ENCODE data around the gene KIAA0753. TPM values are rescaled to one million over a fixed set of nuclear protein-coding genes. Genes with fewer than 3 reads are reported as not detected.
A peak's percentile ranks its signal among the peaks of the same experiment; 100 is the strongest.

Gene KIAA0753
- total and polyA plus RNA-seq, 2 donors from 2014 or later = 4.2 to 21.8 TPM

- Histone ChIP-seq H3K9ac (ENCODE audit: low read length in 3 of 3) (no peak overlapping the region), H3K27me3 (ENCODE audit: control insufficient read depth, insufficient read depth, low read length) (no peaks in the 10 kb centered on the region), H3K4me3 (ENCODE audit: low read length in 3 of 3) (no peak overlapping the region), H3K36me3 (ENCODE audit: control insufficient read depth in 2 of 3, insufficient read depth in 3 of 3, low read length in 3 of 3) (no peaks in the 10 kb centered on the region), H3K27ac (ENCODE audit: low read depth in 2 of 2, low read length in 2 of 2) (no peak overlapping the region), H3K9me3 (ENCODE audit: control insufficient read depth in 2 of 3, insufficient read depth in 1 of 3, low read length in 3 of 3) (no peaks in the 10 kb centered on the region), H3K4me1 (ENCODE audit: control insufficient read depth in 2 of 3, insufficient read depth in 2 of 3, low read depth in 1 of 3, low read length in 3 of 3) (peaks cover 0 to 16% (median 2%) of the 10 kb centered on the region in 3 donors)
- peak in 4 of 5 donors; percentile 48 to 86 (median 65) for DNase-seq
- intact Hi-C loops (cut with DNase I) = no loop called here
- FAIRE-seq = no peak
- TF ChIP-seq CTCF (IDR thresholded peaks at IDR 0.05; ENCODE audit: borderline replicate concordance, extremely low read depth, insufficient read depth) = no peak
Measured at GRCh38 chr17:6551869-6552531, 88.5 kb downstream of the KIAA0753 start.

- FAIRE-seq = no peak
- Histone ChIP-seq H3K36me3 (ENCODE audit: control insufficient read depth in 2 of 3, insufficient read depth in 3 of 3, low read length in 3 of 3) (no peaks in the 10 kb centered on the region), H3K27me3 (ENCODE audit: control insufficient read depth, insufficient read depth, low read length) (no peaks in the 10 kb centered on the region), H3K9ac (ENCODE audit: low read length in 3 of 3) (no peak overlapping the region), H3K4me3 (ENCODE audit: low read length in 3 of 3) (no peak overlapping the region), H3K27ac (ENCODE audit: low read depth in 2 of 2, low read length in 2 of 2) (no peak overlapping the region), H3K9me3 (ENCODE audit: control insufficient read depth in 2 of 3, insufficient read depth in 1 of 3, low read length in 3 of 3) (no peaks in the 10 kb centered on the region), H3K4me1 (ENCODE audit: control insufficient read depth in 2 of 3, insufficient read depth in 2 of 3, low read depth in 1 of 3, low read length in 3 of 3) (peaks cover 0 to 14% (median 2%) of the 10 kb centered on the region in 3 donors)
- intact Hi-C loops (cut with DNase I) = no loop called here
- TF ChIP-seq CTCF (IDR thresholded peaks at IDR 0.05; ENCODE audit: borderline replicate concordance, extremely low read depth, insufficient read depth) = no peak
- no peak for DNase-seq
Measured at GRCh38 chr17:6551356-6551755, 89.2 kb downstream of the KIAA0753 start.

GRCh38 chr17:6549384-6550036 lies 91.0 kb downstream of the KIAA0753 start:
- FAIRE-seq (no peak), DNase-seq (no peak)
- peaks cover 0 to 4% (median 2%) of the 10 kb centered on the region in 3 donors for H3K4me1 ChIP-seq (ENCODE audit: control insufficient read depth in 2 of 3, insufficient read depth in 2 of 3, low read depth in 1 of 3, low read length in 3 of 3)
- intact Hi-C loops (cut with DNase I) = no loop called here
- no peak overlapping the region for H3K27ac ChIP-seq (ENCODE audit: low read depth in 2 of 2, low read length in 2 of 2)
- H3K4me3 ChIP-seq (ENCODE audit: low read length in 3 of 3) = no peak overlapping the region
- no peak overlapping the region for H3K9ac ChIP-seq (ENCODE audit: low read length in 3 of 3)
- H3K36me3 ChIP-seq (ENCODE audit: control insufficient read depth in 2 of 3, insufficient read depth in 3 of 3, low read length in 3 of 3) = no peaks in the 10 kb centered on the region
- no peaks in the 10 kb centered on the region for H3K9me3 ChIP-seq (ENCODE audit: control insufficient read depth in 2 of 3, insufficient read depth in 1 of 3, low read length in 3 of 3)
- TF ChIP-seq CTCF (IDR thresholded peaks at IDR 0.05; ENCODE audit: borderline replicate concordance, extremely low read depth, insufficient read depth) = no peak
- no peaks in the 10 kb centered on the region for H3K27me3 ChIP-seq (ENCODE audit: control insufficient read depth, insufficient read depth, low read length)

Measured in kidney (tissue), 14 donors.